Esophagus mucosa (tissue), 1 donor: ENCODE data around the gene SCYGR6. TPM values are rescaled to one million over a fixed set of nuclear protein-coding genes. Genes with fewer than 3 reads are reported as not detected.
A peak's percentile ranks its signal among the peaks of the same experiment; 100 is the strongest.

ENCODE experiments used
- ATAC-seq: fragments of 200-7000 bp; cut with Tn5 transposase; one replicate; pipeline ENCODE4 v1.9.1; 2020
- total RNA-seq: library from RNA; stranded (reverse); gene quantifications from one replicate; pipeline ENCODE4 v1.2.4, GENCODE V29; 2023
- donor health status: DM: yes; HTN: yes; CAD: no.

Gene SCYGR6
- total RNA-seq, 1 donor from 2014 or later: not detected

- no peak for ATAC-seq
Measured at GRCh38 chr2:227710986-227711385, 13.6 kb downstream of the SCYGR6 start.

GRCh38 chr2:227707390-227707789 lies 17.2 kb downstream of the SCYGR6 start:
- no peak for ATAC-seq

- ATAC-seq: no peak
Measured at GRCh38 chr2:227706859-227707258, 17.7 kb downstream of the SCYGR6 start.

DNA sequence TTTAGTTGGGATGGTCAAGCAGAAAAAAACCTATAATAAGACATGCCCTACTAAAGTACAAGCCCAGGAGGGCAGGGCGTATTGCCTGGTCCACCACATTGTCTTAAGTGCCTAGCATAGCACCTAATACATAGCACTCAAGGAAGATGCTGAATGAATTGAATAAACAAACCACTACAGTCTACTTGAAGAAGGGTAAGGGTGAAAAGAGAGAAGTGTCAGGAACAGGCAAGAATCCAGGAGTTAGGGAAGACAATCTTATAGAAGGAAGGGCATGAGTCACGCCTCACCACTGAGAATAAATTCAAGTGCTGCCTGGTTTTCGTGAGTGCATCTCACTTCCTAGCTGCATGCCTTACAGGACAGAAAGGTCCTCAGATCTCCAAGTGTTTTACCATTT lies 20.6 kb downstream of the SCYGR6 start:
- ATAC-seq: no peak

DNA sequence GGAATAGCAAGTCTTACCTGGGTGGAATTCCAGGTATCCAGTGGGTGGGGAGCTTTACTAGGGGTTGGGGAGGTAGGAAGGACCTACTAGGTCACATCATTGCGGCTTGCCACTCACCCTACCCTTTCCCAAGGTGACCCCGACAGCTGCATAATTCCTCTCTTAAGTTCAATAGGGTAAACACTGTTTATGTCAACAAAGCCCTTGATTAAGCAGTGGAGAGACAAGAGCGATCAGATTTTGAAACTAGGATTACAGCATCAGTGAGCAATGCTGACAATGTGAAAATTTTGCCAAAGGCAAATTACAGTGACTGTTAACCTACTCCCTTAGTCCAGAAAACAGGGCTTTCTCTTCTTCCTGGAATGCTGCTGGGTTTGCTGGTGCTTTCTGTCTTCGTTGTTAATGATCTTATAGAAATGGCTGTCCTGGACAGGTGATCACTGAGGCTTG lies 21.3 kb downstream of the SCYGR6 start:
- peak; percentile 74 for ATAC-seq

- ATAC-seq: no peak
Measured at GRCh38 chr2:227701556-227701955, 23.0 kb downstream of the SCYGR6 start.

- no peak for ATAC-seq
Measured at GRCh38 chr2:227696990-227697679, 27.4 kb downstream of the SCYGR6 start.

DNA sequence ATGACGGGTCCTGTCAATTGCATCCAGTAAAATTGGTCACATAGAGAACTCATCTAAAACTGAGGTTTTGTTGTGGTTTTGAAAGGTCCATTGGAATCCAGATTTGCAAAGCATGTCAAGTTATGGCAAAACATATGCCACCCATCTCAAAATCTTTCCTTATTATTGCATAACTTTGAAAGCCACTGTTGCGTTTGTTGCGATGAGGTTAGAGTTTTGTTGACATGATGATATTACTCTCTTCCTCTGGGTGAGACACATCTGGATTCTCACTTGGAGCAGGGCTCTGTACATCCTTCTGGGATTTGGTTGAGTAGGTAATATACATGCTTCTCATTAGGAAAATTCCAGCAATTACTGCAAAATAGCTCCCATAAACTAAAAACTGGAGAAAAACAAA lies 37.4 kb downstream of the SCYGR6 start:
- ATAC-seq: no peak

- ATAC-seq: no peak
Measured at GRCh38 chr2:227684258-227684657, 40.3 kb downstream of the SCYGR6 start.

DNA sequence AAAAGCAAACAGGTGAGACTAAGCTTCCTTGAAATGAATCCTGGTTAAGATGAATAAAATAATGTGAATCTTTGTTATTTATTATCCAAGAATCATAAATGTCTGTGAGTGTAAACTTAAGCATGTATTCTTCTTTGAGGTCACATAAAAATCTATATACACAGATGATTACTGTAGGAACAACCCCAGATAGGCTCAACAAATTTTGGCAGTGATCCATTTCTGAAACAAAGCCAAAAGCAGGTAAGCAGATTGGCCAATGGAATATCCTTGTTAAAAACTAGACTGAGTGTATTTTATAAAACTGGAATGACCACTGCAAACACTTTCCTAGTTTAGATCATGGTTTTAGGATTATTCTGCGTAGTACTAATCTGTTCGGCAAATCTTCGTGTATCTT lies 46.6 kb downstream of the SCYGR6 start:
- no peak for ATAC-seq

- no peak for ATAC-seq
Measured at GRCh38 chr2:227674485-227674884, 50.1 kb downstream of the SCYGR6 start.

Other genes starting within 250 kb of the SCYGR6 start
- gene SCYGR2, start 125.9 kb downstream of the SCYGR6 start, total RNA-seq: not detected
- not detected for gene SCYGR3, start 109.9 kb downstream of the SCYGR6 start, total RNA-seq
- not detected for gene SCYGR4, start 107.3 kb downstream of the SCYGR6 start, total RNA-seq
- not detected for gene SCYGR5, start 58.0 kb downstream of the SCYGR6 start, total RNA-seq
- gene SLC19A3, start 6.7 kb downstream of the SCYGR6 start, total RNA-seq: 1.5 TPM
- gene SCYGR7, start 3.6 kb upstream of the SCYGR6 start, total RNA-seq: not detected
- gene SCYGR8, start 21.1 kb upstream of the SCYGR6 start, total RNA-seq: not detected
- 2.8 TPM for gene CCL20, start 89.1 kb upstream of the SCYGR6 start, total RNA-seq
- gene DAW1, start 146.9 kb upstream of the SCYGR6 start, total RNA-seq: not detected